Vagina (tissue), 2 donors: ENCODE measurements around the gene CYP19A1. TPM values are rescaled to one million over a fixed set of nuclear protein-coding genes. Genes with fewer than 3 reads are reported as not detected.
A peak's percentile ranks its signal among the peaks of the same experiment; 100 is the strongest.

Experiments
- DNase-seq, 2 donors: peaks; one replicate each; pipeline ENCODE4 v3.0.0-alpha.2; 2017; ENCODE audit errors: extremely low spot score in 2 of 2
- H3K27ac ChIP-seq: fragments of 200-600 bp; sonication (generic); one replicate; pipeline ENCODE4 v1.5.1; 2019
- H3K27me3 ChIP-seq: fragments of 200-600 bp; sonication (generic); one replicate; pipeline ENCODE4 v1.5.1; 2019
- H3K36me3 ChIP-seq, 2 donors: fragments of 200-600 bp; sonication (generic); one replicate each; pipeline ENCODE4 v1.5.1; 2017 to 2019
- H3K4me1 ChIP-seq: fragments of 200-600 bp; sonication (generic); one replicate; pipeline ENCODE4 v1.5.1; 2019
- H3K4me3 ChIP-seq, 2 donors: fragments of 200-600 bp; sonication (generic); 1 replicate in 1 of 2; 2 replicates in 1 of 2; pipeline ENCODE4 v1.5.1; 2016 to 2019
- H3K9me3 ChIP-seq: fragments of 200-600 bp; sonication (generic); one replicate; pipeline ENCODE4 v1.5.1; 2019
- POLR2A ChIP-seq, 2 donors: fragments of 450-650 bp; IDR thresholded peaks; one replicate each; pipeline ENCODE4 v1.6.1; 2017; ENCODE audit warnings: antibody characterized with exemption in 2 of 2, mild to moderate bottlenecking in 2 of 2, moderate library complexity in 2 of 2
- POLR2AphosphoS5 ChIP-seq, 2 donors: sonication (generic); formaldehyde crosslinking; IDR thresholded peaks; one replicate each; pipeline ENCODE4 v1.9.0; 2017; ENCODE audit warnings: antibody characterized with exemption in 2 of 2, mild to moderate bottlenecking in 2 of 2, low read depth in 1 of 2; ENCODE audit not compliant: insufficient read depth in 1 of 2
- intact Hi-C: fragments of 100-400 bp; cut with DNase I; formaldehyde crosslinking; loops from one replicate; pipeline ENCODE4 v1.15.1; 2023
- total RNA-seq: library from RNA; depleted of rRNA; stranded (reverse); fragments of >200 nt; gene quantifications from one replicate; pipeline ENCODE4 v1.2.3, GENCODE V29; 2016
- TF ChIP-seq, protein P1 (sequence below), 3 experiments: fragments of 450-650 bp in 2 of 3; fragments of 200-600 bp in 1 of 3; sonication (generic) in 1 of 3; IDR thresholded peaks; one replicate each; pipeline ENCODE4 v1.5.1; 2017 to 2019; ENCODE audit warnings: antibody characterized with exemption in 3 of 3, mild to moderate bottlenecking in 2 of 3, moderate library complexity in 2 of 3

Gene CYP19A1
- total RNA-seq, 1 donor from 2014 or later = 8.8 TPM

DNA sequence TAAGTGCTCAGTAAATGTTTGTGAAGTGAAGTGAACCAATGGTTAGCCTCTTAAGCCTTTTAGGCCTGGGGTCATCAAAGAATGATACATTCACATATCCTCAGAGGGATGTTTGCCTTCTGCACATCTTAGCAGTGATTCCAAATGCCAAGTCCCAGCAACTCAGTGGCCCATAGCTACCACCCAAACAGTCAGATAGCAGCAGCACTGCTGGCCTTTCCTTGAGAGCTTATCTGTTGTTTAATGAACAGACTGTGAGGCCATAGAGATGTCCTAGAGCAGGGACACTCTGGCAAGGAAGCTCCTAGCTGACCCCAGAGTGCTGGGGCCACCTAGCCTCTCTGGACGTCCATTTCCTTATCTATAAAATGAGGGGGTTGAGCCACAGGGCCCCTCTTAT is 86.8 kb downstream of the CYP19A1 start:
- TF ChIP-seq POLR2A (IDR thresholded peaks at IDR 0.05) (no peak), POLR2AphosphoS5 (IDR thresholded peaks at IDR 0.05; ENCODE audit: insufficient read depth in 1 of 2, low read depth in 1 of 2) (no peak)
- TF ChIP-seq, protein P1, sequence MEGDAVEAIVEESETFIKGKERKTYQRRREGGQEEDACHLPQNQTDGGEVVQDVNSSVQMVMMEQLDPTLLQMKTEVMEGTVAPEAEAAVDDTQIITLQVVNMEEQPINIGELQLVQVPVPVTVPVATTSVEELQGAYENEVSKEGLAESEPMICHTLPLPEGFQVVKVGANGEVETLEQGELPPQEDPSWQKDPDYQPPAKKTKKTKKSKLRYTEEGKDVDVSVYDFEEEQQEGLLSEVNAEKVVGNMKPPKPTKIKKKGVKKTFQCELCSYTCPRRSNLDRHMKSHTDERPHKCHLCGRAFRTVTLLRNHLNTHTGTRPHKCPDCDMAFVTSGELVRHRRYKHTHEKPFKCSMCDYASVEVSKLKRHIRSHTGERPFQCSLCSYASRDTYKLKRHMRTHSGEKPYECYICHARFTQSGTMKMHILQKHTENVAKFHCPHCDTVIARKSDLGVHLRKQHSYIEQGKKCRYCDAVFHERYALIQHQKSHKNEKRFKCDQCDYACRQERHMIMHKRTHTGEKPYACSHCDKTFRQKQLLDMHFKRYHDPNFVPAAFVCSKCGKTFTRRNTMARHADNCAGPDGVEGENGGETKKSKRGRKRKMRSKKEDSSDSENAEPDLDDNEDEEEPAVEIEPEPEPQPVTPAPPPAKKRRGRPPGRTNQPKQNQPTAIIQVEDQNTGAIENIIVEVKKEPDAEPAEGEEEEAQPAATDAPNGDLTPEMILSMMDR (IDR thresholded peaks at IDR 0.05) = no peak
- no peaks in the 10 kb centered on the region for H3K36me3 ChIP-seq
- no peak for DNase-seq
- H3K9me3 ChIP-seq = no peaks in the 10 kb centered on the region
- no peak overlapping the region for H3K27ac ChIP-seq
- no peak overlapping the region for H3K4me3 ChIP-seq
- intact Hi-C loops = no loop called here
- no peaks in the 10 kb centered on the region for H3K27me3 ChIP-seq
- no peaks in the 10 kb centered on the region for H3K4me1 ChIP-seq

DNA sequence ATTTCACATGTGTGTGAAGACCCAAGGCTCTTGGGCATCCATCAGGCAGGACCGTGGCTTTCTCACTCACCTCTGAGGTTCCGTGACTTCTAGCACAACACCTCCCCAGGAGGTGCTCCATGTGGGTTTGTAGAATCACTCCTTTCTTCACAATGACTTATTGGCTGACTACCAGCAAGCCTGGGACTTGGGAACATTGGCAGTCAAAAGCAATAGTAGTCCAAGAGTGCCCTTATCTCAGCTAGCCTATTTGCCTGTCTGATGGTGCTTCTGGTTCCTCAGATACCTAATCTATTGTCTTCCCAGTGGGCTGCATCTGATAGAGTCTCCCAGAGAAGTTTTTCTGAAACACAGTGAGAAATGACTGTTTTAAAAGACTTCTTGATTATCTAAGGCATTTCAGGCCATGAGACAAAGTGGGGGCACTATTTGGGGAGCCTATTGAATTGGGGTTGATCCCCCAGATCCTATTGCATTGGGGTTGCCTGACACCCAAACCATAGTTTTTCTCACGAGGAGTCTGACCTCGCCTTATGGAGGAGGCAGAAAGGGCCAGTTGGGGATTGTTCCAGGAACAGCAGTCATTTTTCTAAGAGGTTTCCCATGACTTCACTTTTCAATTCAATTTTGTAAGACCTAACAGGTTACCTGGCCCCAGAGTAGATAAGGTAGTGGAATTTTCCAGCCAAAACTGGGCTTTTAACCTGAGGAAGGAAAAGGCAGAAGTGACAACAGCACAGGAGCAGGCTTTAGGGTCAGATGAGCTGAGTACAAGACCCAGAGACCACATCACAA is 88.0 kb downstream of the CYP19A1 start:
- Histone ChIP-seq H3K9me3 (no peaks in the 10 kb centered on the region), H3K4me1 (no peaks in the 10 kb centered on the region), H3K4me3 (no peak overlapping the region), H3K27ac (no peak overlapping the region), H3K36me3 (no peaks in the 10 kb centered on the region), H3K27me3 (no peaks in the 10 kb centered on the region)
- intact Hi-C loops = no loop called here
- TF ChIP-seq, protein P1 (IDR thresholded peaks at IDR 0.05) = no peak
- TF ChIP-seq POLR2AphosphoS5 (IDR thresholded peaks at IDR 0.05; ENCODE audit: insufficient read depth in 1 of 2, low read depth in 1 of 2) (no peak), POLR2A (IDR thresholded peaks at IDR 0.05) (no peak)
- DNase-seq = no peak

DNA sequence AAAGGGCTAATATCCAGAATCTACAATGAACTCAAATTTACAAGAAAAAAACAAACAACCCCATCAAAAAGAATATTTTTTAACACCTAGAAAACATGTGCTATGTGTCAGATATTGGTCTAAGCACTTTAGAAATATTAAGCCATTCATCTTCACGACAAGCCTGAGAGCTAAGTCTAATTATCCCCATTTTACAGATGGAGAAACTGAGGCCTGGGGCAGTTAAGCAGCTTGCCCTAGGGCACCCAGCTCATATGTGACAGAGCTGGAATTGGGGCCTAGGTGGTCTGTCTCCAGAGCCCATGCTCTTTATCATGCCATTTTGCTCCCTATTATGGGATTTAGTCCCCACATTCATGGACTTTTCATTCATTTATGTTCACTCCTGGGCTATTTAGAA is 92.8 kb downstream of the CYP19A1 start:
- no peaks in the 10 kb centered on the region for H3K36me3 ChIP-seq
- no peak overlapping the region for H3K4me3 ChIP-seq
- H3K27me3 ChIP-seq = no peaks in the 10 kb centered on the region
- DNase-seq = peak in 1 of 2 donors; percentile 8
- TF ChIP-seq POLR2A (IDR thresholded peaks at IDR 0.05) (no peak), POLR2AphosphoS5 (IDR thresholded peaks at IDR 0.05; ENCODE audit: insufficient read depth in 1 of 2, low read depth in 1 of 2) (no peak)
- TF ChIP-seq, protein P1 (IDR thresholded peaks at IDR 0.05) = no peak
- no peak overlapping the region for H3K27ac ChIP-seq
- peaks cover 5% of the 10 kb centered on the region for H3K4me1 ChIP-seq
- intact Hi-C loops = no loop called here
- no peaks in the 10 kb centered on the region for H3K9me3 ChIP-seq

DNA sequence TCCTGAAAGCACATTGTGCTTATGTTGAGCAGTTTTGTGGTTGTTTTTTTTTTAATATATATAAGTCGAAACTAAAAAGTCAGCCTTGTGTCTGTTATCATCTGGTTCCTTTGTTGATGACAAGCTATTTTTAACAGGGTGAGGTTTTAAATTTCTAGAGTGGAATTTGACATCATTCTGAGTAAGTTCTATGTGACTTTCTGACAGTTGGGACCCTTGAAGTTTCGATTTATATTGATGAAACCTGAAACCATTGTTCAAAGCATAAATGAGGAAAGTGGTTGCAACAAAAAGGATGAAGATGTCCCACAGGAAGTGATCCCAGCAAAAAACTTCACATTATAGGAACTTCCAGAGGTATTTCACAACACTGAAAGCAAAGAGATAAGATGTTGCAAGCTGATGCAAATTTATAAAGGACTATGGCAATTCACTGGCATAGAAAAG is 94.0 kb downstream of the CYP19A1 start:
- no peak for DNase-seq
- TF ChIP-seq POLR2AphosphoS5 (IDR thresholded peaks at IDR 0.05; ENCODE audit: insufficient read depth in 1 of 2, low read depth in 1 of 2) (no peak), POLR2A (IDR thresholded peaks at IDR 0.05) (no peak)
- TF ChIP-seq, protein P1 (IDR thresholded peaks at IDR 0.05) = no peak
- no peak overlapping the region for H3K4me3 ChIP-seq
- intact Hi-C loops = no loop called here
- H3K9me3 ChIP-seq = no peaks in the 10 kb centered on the region
- H3K4me1 ChIP-seq = peaks cover 5% of the 10 kb centered on the region
- H3K36me3 ChIP-seq = no peaks in the 10 kb centered on the region
- H3K27ac ChIP-seq = no peak overlapping the region
- no peaks in the 10 kb centered on the region for H3K27me3 ChIP-seq

DNA sequence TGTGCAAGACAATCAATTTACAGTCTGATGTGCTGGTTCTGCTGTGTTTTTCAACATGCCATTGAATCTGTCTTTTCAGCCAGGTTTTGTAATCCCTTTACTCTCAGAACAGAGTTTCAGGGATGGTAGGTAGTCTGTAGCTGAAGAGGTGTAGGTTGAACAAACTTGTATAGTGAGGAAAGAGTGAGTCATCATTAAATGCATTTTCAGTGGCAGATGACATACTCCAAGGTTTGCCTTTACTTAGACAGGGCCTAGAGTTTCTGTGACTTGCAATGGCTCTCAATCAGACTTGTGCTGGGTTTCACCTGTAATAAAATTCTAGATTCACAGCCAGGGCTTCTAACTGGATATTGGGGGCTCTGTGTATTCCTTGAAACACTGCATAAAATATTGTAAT is 94.6 kb downstream of the CYP19A1 start:
- intact Hi-C loops = no loop called here
- no peak overlapping the region for H3K4me3 ChIP-seq
- TF ChIP-seq POLR2AphosphoS5 (IDR thresholded peaks at IDR 0.05; ENCODE audit: insufficient read depth in 1 of 2, low read depth in 1 of 2) = no peak
- TF ChIP-seq, protein P1 (IDR thresholded peaks at IDR 0.05) = no peak
- H3K36me3 ChIP-seq = no peaks in the 10 kb centered on the region
- peaks cover 5% of the 10 kb centered on the region for H3K4me1 ChIP-seq
- DNase-seq = peak in 1 of 2 donors; percentile 22
- no peak overlapping the region for H3K27ac ChIP-seq
- H3K27me3 ChIP-seq = no peaks in the 10 kb centered on the region
- H3K9me3 ChIP-seq = no peaks in the 10 kb centered on the region
